GM12878 (cell line): Measurements from ENCODE around the gene TNRC18. TPM values are rescaled to one million over a fixed set of nuclear protein-coding genes. Genes with fewer than 3 reads are reported as not detected.
A peak's percentile ranks its signal among the peaks of the same experiment; 100 is the strongest.

ENCODE experiments used
- ATF3 ChIP-seq: IDR thresholded peaks from 2 replicates; pipeline ENCODE4 v1.6.1; 2011; ENCODE audit warnings: low read depth, mild to moderate bottlenecking, low read length, moderate library complexity, borderline replicate concordance; ENCODE audit errors: extremely low read depth
- CHD4 ChIP-seq: fragments of 200-600 bp; sonication (generic); IDR thresholded peaks from 2 replicates; pipeline ENCODE4 v1.6.1; 2016; ENCODE audit warnings: mild to moderate bottlenecking
- EP300 ChIP-seq, 2 experiments: fragments of 150-350 bp in 1 of 2; IDR thresholded peaks; 2 replicates each; pipeline ENCODE4 v1.6.1; 2011 to 2012; ENCODE audit warnings: low read depth in 2 of 2, low read length in 2 of 2, borderline replicate concordance in 1 of 2, improper control_type of control experiment in 1 of 2, inconsistent platforms in 1 of 2; ENCODE audit not compliant: control insufficient read depth in 1 of 2
- EZH2 ChIP-seq: IDR thresholded peaks from 2 replicates; pipeline ENCODE4 v1.6.1; 2012; ENCODE audit warnings: low read depth, mild to moderate bottlenecking, control low read depth, inconsistent platforms, low read length, borderline replicate concordance; ENCODE audit not compliant: control insufficient read depth
- IRF4 ChIP-seq: IDR thresholded peaks from 2 replicates; pipeline ENCODE4 v1.6.1; 2011; ENCODE audit warnings: low read depth, low read length
- NFYA ChIP-seq: IDR thresholded peaks from 2 replicates; pipeline ENCODE4 v1.6.1; 2011; ENCODE audit warnings: low read depth, mild to moderate bottlenecking, low read length, improper control_type of control experiment, borderline replicate concordance
- NFYB ChIP-seq: IDR thresholded peaks from 2 replicates; pipeline ENCODE4 v1.6.1; 2011; ENCODE audit warnings: low read depth, mild to moderate bottlenecking, low read length, improper control_type of control experiment, moderate library complexity; ENCODE audit not compliant: insufficient read depth
- PAX8 ChIP-seq: fragments of 450-650 bp; IDR thresholded peaks from 2 replicates; pipeline ENCODE4 v1.6.1; 2017; ENCODE audit warnings: mild to moderate bottlenecking, moderate library complexity
- RAD21 ChIP-seq: IDR thresholded peaks from 2 replicates; pipeline ENCODE4 v1.6.1; 2011; ENCODE audit warnings: mild to moderate bottlenecking, low read depth, low read length, moderate library complexity; ENCODE audit not compliant: insufficient read depth
- RAD51 ChIP-seq: fragments of 450-650 bp; IDR thresholded peaks from 2 replicates; pipeline ENCODE4 v1.6.1; 2016; ENCODE audit warnings: moderate library complexity, mild to moderate bottlenecking, inconsistent platforms
- RFX5 ChIP-seq: IDR thresholded peaks from 2 replicates; pipeline ENCODE4 v1.6.1; 2011; ENCODE audit warnings: low read depth, low read length, improper control_type of control experiment
- RUNX3 ChIP-seq: IDR thresholded peaks from 2 replicates; pipeline ENCODE4 v1.6.1; 2012; ENCODE audit warnings: low read length, inconsistent platforms
- STAT1 ChIP-seq: fragments of 450-650 bp; conservative IDR thresholded peaks from 2 replicates; pipeline ENCODE4 v1.6.1; 2014; ENCODE audit warnings: antibody characterized with exemption, mild to moderate bottlenecking
- ZBTB4 ChIP-seq: fragments of 450-650 bp; formaldehyde crosslinking; IDR thresholded peaks from 2 replicates; pipeline ENCODE4 v1.4.0; 2022; ENCODE audit warnings: mild to moderate bottlenecking, moderate library complexity
- ZNF592 ChIP-seq: fragments of 450-650 bp; IDR thresholded peaks from 2 replicates; pipeline ENCODE4 v1.6.1; 2017; ENCODE audit warnings: mild to moderate bottlenecking, moderate library complexity
- polyA plus RNA-seq, 11 experiments: library from polyadenylated mRNA; depleted of rRNA in 4 of 11; unstranded in 6 of 11; stranded (reverse) in 5 of 11; fragments of >200 nt; fragmentation: Nextera tagmentation in 4 of 11; fragmentation: Illumina TruSeq in 1 of 11; extraction: Ambion mirVana in 4 of 11; extraction: Trizol in 1 of 11; gene quantifications; 1 replicate in 1 of 11; 2 replicates in 10 of 11; pipeline versions ENCODE4 v1.2.1 to v1.2.3, GENCODE V29; 2011 to 2016; ENCODE audit warnings: inconsistent platforms in 2 of 11, missing spikeins in 2 of 11, low read depth in 1 of 11
- total RNA-seq, 4 experiments: library from RNA; depleted of rRNA in 3 of 4; stranded (reverse); fragments of >200 nt in 3 of 4; fragmentation: Illumina TruSeq in 1 of 4; extraction: Trizol in 1 of 4; gene quantifications; 2 replicates each; pipeline versions ENCODE4 v1.2.1 to v1.2.3, GENCODE V29; 2013 to 2021
- TF ChIP-seq, protein P1 (sequence below): IDR thresholded peaks from 2 replicates; pipeline ENCODE4 v1.6.1; 2012; ENCODE audit warnings: low read depth, low read length, improper control_type of control experiment
- TF ChIP-seq, protein P2 (sequence below): fragments of 450-650 bp; IDR thresholded peaks from 2 replicates; pipeline ENCODE4 v1.6.1; 2017; ENCODE audit warnings: antibody characterized with exemption, mild to moderate bottlenecking, moderate library complexity

TNRC18 gene
- total and polyA plus RNA-seq, 10 of the 15 experiments (the other 5 are each of a cell fraction or from before 2014, with no cell fraction given), result 0.02 to 31.7 (median 5.4) TPM

DNA sequence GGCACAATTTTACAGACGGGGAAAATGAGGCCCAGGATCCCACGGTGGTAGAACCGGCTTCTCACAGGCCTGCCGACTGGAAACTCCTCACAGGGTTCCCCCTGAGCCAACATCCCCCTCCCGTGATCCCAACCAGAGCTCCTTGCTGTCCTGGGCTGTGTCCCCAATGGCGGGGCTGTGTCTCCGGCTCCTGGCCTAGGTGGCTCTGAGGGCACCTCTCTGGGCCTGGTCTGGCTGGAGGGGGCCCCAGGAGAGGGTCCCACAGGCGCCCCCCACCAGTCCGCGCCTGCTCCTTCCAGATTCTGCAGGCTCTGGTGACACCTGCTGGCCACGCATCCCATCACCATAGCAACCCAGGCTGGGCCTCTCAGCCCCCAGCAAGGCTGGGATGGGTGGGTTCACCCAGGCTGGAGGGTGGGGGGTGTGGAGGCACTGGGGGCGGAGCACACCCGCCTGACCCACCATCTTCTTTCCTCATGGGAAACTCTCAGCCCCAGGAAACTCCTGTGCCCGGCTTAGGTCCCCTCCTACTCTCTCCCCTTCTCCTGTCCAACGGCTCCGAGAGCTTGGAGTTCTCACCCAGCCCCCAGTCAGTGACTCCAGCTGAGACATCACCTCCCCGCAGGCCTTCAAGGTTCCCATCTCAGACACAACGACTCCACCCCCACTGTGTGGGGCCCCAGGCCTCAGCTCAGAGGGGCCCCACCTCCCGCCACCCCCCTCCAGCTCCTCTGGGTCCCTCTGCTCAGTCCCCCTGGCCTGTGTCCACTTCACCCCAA is 27.1 kb upstream of the TNRC18 start (continued):
- TF ChIP-seq ZBTB4 (CRISPR knock-in tag) (no peak), ATF3 (no peak), EP300 (IDR thresholded peaks at IDR 0.05; ENCODE audit: borderline replicate concordance in 1 of 2, control insufficient read depth in 1 of 2, low read depth in 2 of 2, low read length in 2 of 2) (no peak), NFYB (no peak), RAD21 (peak; percentile 74), ZNF592 (no peak), STAT1 (no peak), IRF4 (no peak), RFX5 (no peak), RAD51 (no peak), NFYA (no peak), PAX8 (no peak), RUNX3 (no peak), CHD4 (no peak), EZH2 (no peak)
- TF ChIP-seq, protein P1, sequence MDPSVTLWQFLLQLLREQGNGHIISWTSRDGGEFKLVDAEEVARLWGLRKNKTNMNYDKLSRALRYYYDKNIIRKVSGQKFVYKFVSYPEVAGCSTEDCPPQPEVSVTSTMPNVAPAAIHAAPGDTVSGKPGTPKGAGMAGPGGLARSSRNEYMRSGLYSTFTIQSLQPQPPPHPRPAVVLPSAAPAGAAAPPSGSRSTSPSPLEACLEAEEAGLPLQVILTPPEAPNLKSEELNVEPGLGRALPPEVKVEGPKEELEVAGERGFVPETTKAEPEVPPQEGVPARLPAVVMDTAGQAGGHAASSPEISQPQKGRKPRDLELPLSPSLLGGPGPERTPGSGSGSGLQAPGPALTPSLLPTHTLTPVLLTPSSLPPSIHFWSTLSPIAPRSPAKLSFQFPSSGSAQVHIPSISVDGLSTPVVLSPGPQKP, result no peak
- TF ChIP-seq, protein P2, sequence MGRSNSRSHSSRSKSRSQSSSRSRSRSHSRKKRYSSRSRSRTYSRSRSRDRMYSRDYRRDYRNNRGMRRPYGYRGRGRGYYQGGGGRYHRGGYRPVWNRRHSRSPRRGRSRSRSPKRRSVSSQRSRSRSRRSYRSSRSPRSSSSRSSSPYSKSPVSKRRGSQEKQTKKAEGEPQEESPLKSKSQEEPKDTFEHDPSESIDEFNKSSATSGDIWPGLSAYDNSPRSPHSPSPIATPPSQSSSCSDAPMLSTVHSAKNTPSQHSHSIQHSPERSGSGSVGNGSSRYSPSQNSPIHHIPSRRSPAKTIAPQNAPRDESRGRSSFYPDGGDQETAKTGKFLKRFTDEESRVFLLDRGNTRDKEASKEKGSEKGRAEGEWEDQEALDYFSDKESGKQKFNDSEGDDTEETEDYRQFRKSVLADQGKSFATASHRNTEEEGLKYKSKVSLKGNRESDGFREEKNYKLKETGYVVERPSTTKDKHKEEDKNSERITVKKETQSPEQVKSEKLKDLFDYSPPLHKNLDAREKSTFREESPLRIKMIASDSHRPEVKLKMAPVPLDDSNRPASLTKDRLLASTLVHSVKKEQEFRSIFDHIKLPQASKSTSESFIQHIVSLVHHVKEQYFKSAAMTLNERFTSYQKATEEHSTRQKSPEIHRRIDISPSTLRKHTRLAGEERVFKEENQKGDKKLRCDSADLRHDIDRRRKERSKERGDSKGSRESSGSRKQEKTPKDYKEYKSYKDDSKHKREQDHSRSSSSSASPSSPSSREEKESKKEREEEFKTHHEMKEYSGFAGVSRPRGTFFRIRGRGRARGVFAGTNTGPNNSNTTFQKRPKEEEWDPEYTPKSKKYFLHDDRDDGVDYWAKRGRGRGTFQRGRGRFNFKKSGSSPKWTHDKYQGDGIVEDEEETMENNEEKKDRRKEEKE, result no peak
